Endothelial cell of umbilical vein (primary cell): ENCODE results near the gene NECTIN2. TPM values are rescaled to one million over a fixed set of nuclear protein-coding genes. Genes with fewer than 3 reads are reported as not detected.

Source experiments
- BruUV-seq: library from RNA; stranded (reverse); fragments of 400-500 nt; replicated peaks from 2 replicates; lab custom pipeline; 2021; lab: Mats Ljungman, UMichigan
- CTCF ChIA-PET: fragments of 300-600, 350-600 bp; sonication (Branson Sonifier 250); formaldehyde crosslinking; loops from one replicate; lab custom pipeline; 2021; ENCODE audit warnings: antibody characterized with exemption, inconsistent platforms; lab: Charles Lee
- POLR2A ChIA-PET: fragments of 300-600, 350-600 bp; sonication (Branson Sonifier 250); formaldehyde crosslinking; loops from one replicate; lab custom pipeline; 2021; ENCODE audit warnings: antibody characterized with exemption, inconsistent platforms; lab: Charles Lee
- DNase-seq: peaks from one replicate; pipeline ENCODE4 v3.0.0-alpha.2; 2011; ENCODE audit warnings: low read depth, low spot score
- FAIRE-seq: peaks from 2 replicates; lab custom pipeline; 2011; peaks lifted over from hg19 to GRCh38; lab: Jason Lieb, UNC
- H2AFZ ChIP-seq: 2 replicates; pipeline ENCODE4 v1.6.0; 2012; ENCODE audit warnings: low read depth, low read length, control low read depth, inconsistent platforms
- H3K27ac ChIP-seq: 2 replicates; pipeline ENCODE4 v1.5.1; 2011; ENCODE audit warnings: low read depth, mild to moderate bottlenecking, control low read depth, low read length, moderate library complexity; ENCODE audit not compliant: insufficient read depth
- H3K27me3 ChIP-seq, 2 experiments: 2 replicates each; pipeline versions ENCODE4 v1.6.0 to v1.6.1; 2011; ENCODE audit warnings: low read length in 2 of 2, mixed read lengths in 1 of 2; ENCODE audit not compliant: control insufficient read depth in 2 of 2, insufficient read depth in 2 of 2
- H3K36me3 ChIP-seq, 2 experiments: 2 replicates in 1 of 2; 3 replicates in 1 of 2; pipeline ENCODE4 v1.5.1; 2011; ENCODE audit warnings: low read length in 2 of 2, mild to moderate bottlenecking in 1 of 2, moderate library complexity in 1 of 2; ENCODE audit not compliant: control insufficient read depth in 2 of 2, insufficient read depth in 2 of 2; ENCODE audit errors: extremely low read depth in 1 of 2
- H3K4me1 ChIP-seq: 3 replicates; pipeline ENCODE4 v1.5.1; 2011; ENCODE audit warnings: mild to moderate bottlenecking, low read length; ENCODE audit not compliant: control insufficient read depth, insufficient read depth; ENCODE audit errors: extremely low read depth
- H3K4me2 ChIP-seq: 2 replicates; pipeline ENCODE4 v1.6.1; 2011; ENCODE audit warnings: low read length, control low read depth, mixed read lengths; ENCODE audit not compliant: insufficient read depth
- H3K4me3 ChIP-seq, 3 experiments: fragments of 200-600 bp in 1 of 3; sonication (generic), shearing (Covaris generic) in 1 of 3; replicated peaks in 1 of 3; 2 replicates each; pipeline ENCODE4 v1.5.1; 2011 to 2016; ENCODE audit warnings: control low read depth in 3 of 3, low read length in 3 of 3, mild to moderate bottlenecking in 2 of 3, inconsistent platforms in 1 of 3, low read depth in 1 of 3, moderate library complexity in 1 of 3; ENCODE audit not compliant: insufficient read depth in 1 of 3
- H3K79me2 ChIP-seq: 2 replicates; pipeline ENCODE4 v1.6.0; 2012; ENCODE audit warnings: low read length, inconsistent platforms; ENCODE audit not compliant: control insufficient read depth, insufficient read depth
- H3K9ac ChIP-seq: replicated peaks from 2 replicates; pipeline ENCODE3; 2011; ENCODE audit warnings: low read length, control low read depth; ENCODE audit not compliant: insufficient read depth; ENCODE audit errors: extremely low read depth
- H3K9me1 ChIP-seq: replicated peaks from 3 replicates; pipeline ENCODE4 v1.6.0; 2011; ENCODE audit warnings: mild to moderate bottlenecking, low read length; ENCODE audit not compliant: control insufficient read depth, insufficient read depth; ENCODE audit errors: extremely low read depth
- H3K9me3 ChIP-seq: replicated peaks from 2 replicates; pipeline ENCODE4 v1.5.1; 2012; ENCODE audit warnings: low read length, inconsistent platforms; ENCODE audit not compliant: control insufficient read depth, insufficient read depth
- H4K20me1 ChIP-seq: replicated peaks from 2 replicates; pipeline ENCODE3; 2011; ENCODE audit warnings: mild to moderate bottlenecking, low read length; ENCODE audit not compliant: control insufficient read depth, insufficient read depth; ENCODE audit errors: extremely low read depth
- EZH2 ChIP-seq: IDR thresholded peaks from 2 replicates; pipeline ENCODE4 v1.6.1; 2012; ENCODE audit warnings: borderline replicate concordance, low read depth, mild to moderate bottlenecking, moderate library complexity, low read length, inconsistent platforms; ENCODE audit not compliant: severe bottlenecking
- FOS ChIP-seq: IDR thresholded peaks from 2 replicates; pipeline ENCODE4 v1.6.1; 2011; ENCODE audit warnings: mild to moderate bottlenecking, low read length, moderate library complexity, borderline replicate concordance; ENCODE audit not compliant: insufficient read depth
- GATA2 ChIP-seq: IDR thresholded peaks from 2 replicates; pipeline ENCODE4 v1.7.0; 2011; ENCODE audit warnings: low read depth, mild to moderate bottlenecking, moderate library complexity, mixed read lengths, low read length; ENCODE audit not compliant: insufficient read length, insufficient read depth
- JUN ChIP-seq: IDR thresholded peaks from 2 replicates; pipeline ENCODE4 v1.6.1; 2011; ENCODE audit warnings: borderline replicate concordance, low read depth; ENCODE audit not compliant: insufficient read length, insufficient read depth
- MYC ChIP-seq: IDR thresholded peaks from one replicate; pipeline ENCODE4 v1.6.1; 2011; ENCODE audit warnings: mild to moderate bottlenecking, low read depth, low read length
- POLR2A ChIP-seq: IDR thresholded peaks from 2 replicates; pipeline ENCODE4 v1.6.1; 2012; ENCODE audit warnings: low read depth, mild to moderate bottlenecking, control low read depth, low read length
- POLR2AphosphoS5 ChIP-seq: IDR thresholded peaks from 2 replicates; pipeline ENCODE4 v1.6.1; 2012; ENCODE audit warnings: low read depth, mild to moderate bottlenecking, control low read depth, low read length, moderate library complexity; ENCODE audit not compliant: insufficient read depth
- dilution Hi-C: fragments of 300-500 bp; cut with MboI; formaldehyde crosslinking; loops from one replicate; pipeline ENCODE4 v1.15.0; 2019; ENCODE audit warnings: low sequenced_read_pairs; ENCODE audit not compliant: extremely low pct_ligation_motif_present
- intact Hi-C: fragments of 100-400 bp; cut with micrococcal nuclease; formaldehyde crosslinking; loops from one replicate; pipeline ENCODE4 v1.10.0; 2022
- polyA plus RNA-seq, 4 experiments: library from polyadenylated mRNA; depleted of rRNA in 3 of 4; stranded (reverse) in 3 of 4; unstranded in 1 of 4; fragments of >200 nt; gene quantifications; 2 replicates each; pipeline versions ENCODE4 v1.2.1 to v1.2.3, GENCODE V29; 2011 to 2012; ENCODE audit warnings: missing spikeins in 1 of 4
- total RNA-seq: library from RNA; stranded (reverse); gene quantifications from 2 replicates; pipeline ENCODE4 v1.2.3, GENCODE V29; 2021
- TF ChIP-seq, protein P1 (sequence below), 2 donors: IDR thresholded peaks; 1 replicate in 1 of 2; 2 replicates in 1 of 2; pipeline ENCODE4 v1.5.1; 2011; ENCODE audit warnings: low read length in 2 of 2, mild to moderate bottlenecking in 2 of 2, moderate library complexity in 2 of 2, control low read depth in 1 of 2, inconsistent platforms in 1 of 2, low read depth in 1 of 2; ENCODE audit not compliant: insufficient read depth in 1 of 2; ENCODE audit errors: extremely low read depth in 1 of 2
- TF ChIP-seq, protein P2 (sequence below): IDR thresholded peaks from 2 replicates; pipeline ENCODE4 v1.6.1; 2011; ENCODE audit not compliant: insufficient read depth, insufficient read length

Gene NECTIN2
- total and polyA plus RNA-seq, 2 donors (not counting 3 experiments of a cell fraction or from before 2014, with no cell fraction given) = 211 to 238 TPM

DNA sequence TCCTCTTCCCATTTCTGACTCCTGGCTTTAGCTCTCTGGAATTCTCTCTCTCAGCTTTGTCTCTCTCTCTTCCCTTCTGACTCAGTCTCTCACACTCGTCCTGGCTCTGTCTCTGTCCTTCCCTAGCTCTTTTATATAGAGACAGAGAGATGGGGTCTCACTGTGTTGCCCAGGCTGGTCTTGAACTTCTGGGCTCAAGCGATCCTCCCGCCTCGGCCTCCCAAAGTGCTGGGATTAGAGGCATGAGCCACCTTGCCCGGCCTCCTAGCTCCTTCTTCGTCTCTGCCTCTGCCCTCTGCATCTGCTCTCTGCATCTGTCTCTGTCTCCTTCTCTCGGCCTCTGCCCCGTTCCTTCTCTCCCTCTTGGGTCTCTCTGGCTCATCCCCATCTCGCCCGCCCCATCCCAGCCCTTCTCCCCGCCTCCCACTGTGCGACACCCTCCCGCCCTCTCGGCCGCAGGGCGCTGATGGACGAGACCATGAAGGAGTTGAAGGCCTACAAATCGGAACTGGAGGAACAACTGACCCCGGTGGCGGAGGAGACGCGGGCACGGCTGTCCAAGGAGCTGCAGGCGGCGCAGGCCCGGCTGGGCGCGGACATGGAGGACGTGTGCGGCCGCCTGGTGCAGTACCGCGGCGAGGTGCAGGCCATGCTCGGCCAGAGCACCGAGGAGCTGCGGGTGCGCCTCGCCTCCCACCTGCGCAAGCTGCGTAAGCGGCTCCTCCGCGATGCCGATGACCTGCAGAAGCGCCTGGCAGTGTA, 62.2 kb downstream of the NECTIN2 start:
- no peak overlapping the region for H3K4me2 ChIP-seq
- no peaks in the 10 kb centered on the region for H3K79me2 ChIP-seq
- H4K20me1 ChIP-seq = no peaks in the 10 kb centered on the region
- intact Hi-C loops (no loop called here), dilution Hi-C loops (no loop called here)
- DNase-seq (no peak), FAIRE-seq (no peak)
- H3K9me1 ChIP-seq = no peaks in the 10 kb centered on the region
- CTCF ChIA-PET = interaction anchor here (1.8 kb wide), 1 partner anchor 44 kb away, joined by 7 read pairs; no protein-coding TSS in a partner anchor
- TF ChIP-seq MYC (no peak), FOS (no peak), POLR2AphosphoS5 (no peak), POLR2A (no peak), JUN (no peak)
- H2AFZ ChIP-seq = no peak overlapping the region
- peaks cover 9% of the 10 kb centered on the region for H3K4me1 ChIP-seq
- H3K27ac ChIP-seq = no peak overlapping the region
- H3K9ac ChIP-seq = no peak overlapping the region
- H3K36me3 ChIP-seq = no peaks in the 10 kb centered on the region
- peaks cover 9 to 11% of the 10 kb centered on the region in 2 experiments for H3K27me3 ChIP-seq
- BruUV-seq = no TSS peak
- H3K9me3 ChIP-seq = no peaks in the 10 kb centered on the region
- POLR2A ChIA-PET = interaction anchor here (0.6 kb wide), 1 partner anchor 758 kb away, joined by 5 read pairs; no protein-coding TSS in a partner anchor
- H3K4me3 ChIP-seq = no peak overlapping the region

DNA sequence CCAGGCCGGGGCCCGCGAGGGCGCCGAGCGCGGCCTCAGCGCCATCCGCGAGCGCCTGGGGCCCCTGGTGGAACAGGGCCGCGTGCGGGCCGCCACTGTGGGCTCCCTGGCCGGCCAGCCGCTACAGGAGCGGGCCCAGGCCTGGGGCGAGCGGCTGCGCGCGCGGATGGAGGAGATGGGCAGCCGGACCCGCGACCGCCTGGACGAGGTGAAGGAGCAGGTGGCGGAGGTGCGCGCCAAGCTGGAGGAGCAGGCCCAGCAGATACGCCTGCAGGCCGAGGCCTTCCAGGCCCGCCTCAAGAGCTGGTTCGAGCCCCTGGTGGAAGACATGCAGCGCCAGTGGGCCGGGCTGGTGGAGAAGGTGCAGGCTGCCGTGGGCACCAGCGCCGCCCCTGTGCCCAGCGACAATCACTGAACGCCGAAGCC, 62.8 kb downstream of the NECTIN2 start:
- Histone ChIP-seq H3K9me3 (no peaks in the 10 kb centered on the region), H3K27ac (no peak overlapping the region), H4K20me1 (no peaks in the 10 kb centered on the region), H3K36me3 (no peaks in the 10 kb centered on the region), H3K4me3 (no peak overlapping the region), H2AFZ (no peak overlapping the region), H3K4me1 (peaks cover 9% of the 10 kb centered on the region), H3K9me1 (no peaks in the 10 kb centered on the region), H3K4me2 (no peak overlapping the region), H3K9ac (no peak overlapping the region), H3K27me3 (peaks cover 9 to 11% of the 10 kb centered on the region in 2 experiments), H3K79me2 (no peaks in the 10 kb centered on the region)
- ChIA-PET CTCF (interaction anchor here (1.6 to 1.8 kb wide), 2 partner anchors 43 to 46 kb away, joined by 5 to 7 read pairs; partner anchors contain the start of gene CLPTM1), POLR2A (interaction anchor here (0.6 kb wide), 1 partner anchor 757 kb away, joined by 5 read pairs; no protein-coding TSS in a partner anchor)
- no peak for TF ChIP-seq POLR2AphosphoS5
- no peak for TF ChIP-seq FOS
- TF ChIP-seq GATA2 = no peak
- TF ChIP-seq POLR2A = no peak
- TF ChIP-seq, protein P1, sequence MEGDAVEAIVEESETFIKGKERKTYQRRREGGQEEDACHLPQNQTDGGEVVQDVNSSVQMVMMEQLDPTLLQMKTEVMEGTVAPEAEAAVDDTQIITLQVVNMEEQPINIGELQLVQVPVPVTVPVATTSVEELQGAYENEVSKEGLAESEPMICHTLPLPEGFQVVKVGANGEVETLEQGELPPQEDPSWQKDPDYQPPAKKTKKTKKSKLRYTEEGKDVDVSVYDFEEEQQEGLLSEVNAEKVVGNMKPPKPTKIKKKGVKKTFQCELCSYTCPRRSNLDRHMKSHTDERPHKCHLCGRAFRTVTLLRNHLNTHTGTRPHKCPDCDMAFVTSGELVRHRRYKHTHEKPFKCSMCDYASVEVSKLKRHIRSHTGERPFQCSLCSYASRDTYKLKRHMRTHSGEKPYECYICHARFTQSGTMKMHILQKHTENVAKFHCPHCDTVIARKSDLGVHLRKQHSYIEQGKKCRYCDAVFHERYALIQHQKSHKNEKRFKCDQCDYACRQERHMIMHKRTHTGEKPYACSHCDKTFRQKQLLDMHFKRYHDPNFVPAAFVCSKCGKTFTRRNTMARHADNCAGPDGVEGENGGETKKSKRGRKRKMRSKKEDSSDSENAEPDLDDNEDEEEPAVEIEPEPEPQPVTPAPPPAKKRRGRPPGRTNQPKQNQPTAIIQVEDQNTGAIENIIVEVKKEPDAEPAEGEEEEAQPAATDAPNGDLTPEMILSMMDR (IDR thresholded peaks at IDR 0.05; ENCODE audit: extremely low read depth in 1 of 2, insufficient read depth in 1 of 2, low read depth in 1 of 2, low read length in 2 of 2) = no peak
- TF ChIP-seq JUN = no peak
- TF ChIP-seq MYC = no peak
- TF ChIP-seq EZH2 = no peak
- TF ChIP-seq, protein P2, sequence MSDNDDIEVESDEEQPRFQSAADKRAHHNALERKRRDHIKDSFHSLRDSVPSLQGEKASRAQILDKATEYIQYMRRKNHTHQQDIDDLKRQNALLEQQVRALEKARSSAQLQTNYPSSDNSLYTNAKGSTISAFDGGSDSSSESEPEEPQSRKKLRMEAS = no peak
- intact Hi-C loops (no loop called here), dilution Hi-C loops (no loop called here)
- FAIRE-seq = no peak
- no TSS peak for BruUV-seq
- DNase-seq = no peak
